Erythroblast (primary cell): ENCODE data around the gene PHTF2.

Source experiments
- GATA1 ChIP-seq: IDR thresholded peaks from 2 replicates; pipeline ENCODE4 v1.6.1; 2011; ENCODE audit warnings: low read depth, mild to moderate bottlenecking, control low read depth, low read length, moderate library complexity
- POLR2A ChIP-seq: IDR thresholded peaks from 2 replicates; pipeline ENCODE4 v1.6.1; 2011; ENCODE audit warnings: mild to moderate bottlenecking, low read length

GRCh38 chr7:77825131-77825530, 26.6 kb downstream of the PHTF2 start:
- TF ChIP-seq POLR2A: no peak
- no peak for TF ChIP-seq GATA1
